NCI-H69 (cell line): ENCODE measurements around the gene POU2F3.

Source experiments
- DNase-seq: peaks from one replicate; lab custom pipeline; 2025; lab: John Stamatoyannopoulos, UW

Gene POU2F3

GRCh38 chr11:120210626-120211521 lies 29.1 kb upstream of the POU2F3 start, which contains the start of gene OAF:
TSS of gene OAF (plus strand) at chr11:120211032. CDS start at chr11:120211280, 248 bp downstream.
- DNase-seq = peak; percentile 84

- DNase-seq = no peak
These were observed 28.2 kb upstream of the POU2F3 start for GRCh38 chr11:120211522-120212258.

GRCh38 chr11:120212259-120212878 lies 27.6 kb upstream of the POU2F3 start:
- DNase-seq = no peak

DNA sequence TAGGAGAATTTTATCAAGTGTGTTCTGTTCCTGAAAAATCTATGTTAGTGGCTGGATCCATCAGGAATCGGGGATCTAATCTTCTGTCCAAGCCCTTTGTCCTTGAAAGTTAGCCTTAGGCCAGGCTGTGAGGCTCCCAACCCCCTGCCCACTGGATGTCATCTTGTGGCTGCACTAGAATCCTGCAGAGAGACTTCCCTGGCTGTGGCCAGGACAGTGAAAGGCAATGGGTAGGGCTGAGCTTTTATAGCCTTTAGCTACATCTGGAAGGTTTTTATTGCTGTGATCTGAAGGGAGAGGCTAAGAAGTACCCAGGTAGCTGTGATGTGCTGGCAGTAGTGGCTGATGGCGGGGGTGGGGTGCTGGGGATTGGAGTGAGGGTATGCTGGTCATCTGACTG lies 27.0 kb upstream of the POU2F3 start:
- no peak for DNase-seq

- no peak for DNase-seq
These were observed 25.4 kb upstream of the POU2F3 start for GRCh38 chr11:120214581-120214980.

- no peak for DNase-seq
These were observed 24.3 kb upstream of the POU2F3 start for GRCh38 chr11:120215634-120216033.

- no peak for DNase-seq
These were observed 23.4 kb upstream of the POU2F3 start for GRCh38 chr11:120216426-120217102.

- DNase-seq = no peak
These were observed 22.4 kb upstream of the POU2F3 start for GRCh38 chr11:120217526-120217925.

GRCh38 chr11:120217941-120218694 lies 21.8 kb upstream of the POU2F3 start:
- peak; percentile 56 for DNase-seq

- no peak for DNase-seq
These were observed 21.3 kb upstream of the POU2F3 start for GRCh38 chr11:120218695-120219033.

DNA sequence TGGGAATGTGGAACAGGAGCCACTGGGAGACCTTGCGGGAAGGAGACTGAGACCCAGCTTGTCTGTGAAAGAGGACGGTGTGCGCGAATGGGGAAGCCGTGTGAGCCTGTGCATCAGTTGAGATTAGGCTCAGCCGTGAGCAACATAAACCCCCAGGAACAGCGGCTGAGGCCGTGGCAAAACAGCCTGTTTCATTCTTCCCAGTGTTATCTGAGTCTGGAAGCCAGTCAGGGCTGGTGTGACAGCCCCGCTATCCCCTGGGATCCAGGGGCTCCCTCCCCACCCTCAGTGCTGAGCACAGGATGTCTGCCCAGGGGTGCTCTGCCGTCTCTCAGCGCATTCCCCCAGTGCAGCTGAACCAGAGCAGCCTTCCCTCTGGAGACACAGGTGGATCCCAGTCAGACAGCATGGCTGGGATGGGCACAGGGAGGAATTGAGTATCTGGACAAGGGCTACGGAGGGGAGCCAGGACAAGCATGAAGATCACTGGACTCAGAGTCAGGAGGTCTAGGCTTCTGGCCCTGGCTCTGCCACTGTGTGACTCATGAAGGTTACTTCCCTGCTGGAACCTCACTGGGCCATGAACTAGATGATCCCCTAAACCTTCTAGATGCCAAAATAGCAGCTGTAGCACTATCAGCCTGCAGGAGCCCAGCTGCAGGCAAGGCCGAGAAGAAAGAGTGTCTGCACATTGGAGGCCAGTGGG lies 20.6 kb upstream of the POU2F3 start:
- DNase-seq = no peak

DNA sequence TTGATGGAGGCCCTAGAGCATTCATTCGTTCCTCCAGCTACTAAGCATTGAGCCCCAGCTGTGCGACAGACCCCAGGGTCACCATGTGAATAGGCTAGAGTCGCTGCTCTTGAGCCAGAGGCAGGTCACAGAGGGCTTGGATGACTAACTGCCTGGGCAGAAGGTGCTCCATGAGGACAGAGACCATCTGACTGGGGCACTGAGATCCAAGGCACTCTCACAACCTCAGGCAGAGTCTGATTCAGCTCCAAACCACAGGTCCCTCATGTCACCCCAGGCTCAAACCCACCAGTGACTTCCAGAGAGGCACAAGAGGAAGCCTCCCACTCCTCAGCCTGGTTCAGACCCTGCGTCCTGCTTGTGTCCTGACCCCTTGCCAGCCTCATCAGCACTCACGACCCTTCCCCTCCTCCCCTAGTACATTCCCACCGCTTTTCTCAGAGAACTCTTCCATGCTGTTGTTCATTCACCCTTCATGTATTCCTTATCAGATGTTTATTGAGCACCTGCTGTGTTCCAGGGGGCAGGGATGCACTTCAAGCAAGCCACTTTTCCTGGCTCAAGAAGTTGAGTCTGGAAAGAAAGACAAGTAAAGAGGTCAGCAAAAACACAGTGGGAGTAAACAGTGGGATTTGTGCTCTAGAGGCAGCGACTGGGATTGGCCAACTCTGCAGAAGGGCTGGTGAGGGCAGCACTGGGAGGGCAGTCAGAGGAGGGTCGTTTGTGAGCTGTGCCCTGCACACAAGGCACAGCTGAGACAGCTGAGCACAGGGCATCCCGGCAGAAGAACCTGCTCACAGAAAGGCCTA lies 19.8 kb upstream of the POU2F3 start:
- DNase-seq = no peak

- DNase-seq = no peak
These were observed 19.2 kb upstream of the POU2F3 start for GRCh38 chr11:120220747-120221037.

- no peak for DNase-seq
These were observed 18.7 kb upstream of the POU2F3 start for GRCh38 chr11:120221115-120221752.

- DNase-seq = no peak
These were observed 17.0 kb upstream of the POU2F3 start for GRCh38 chr11:120222916-120223315.

DNA sequence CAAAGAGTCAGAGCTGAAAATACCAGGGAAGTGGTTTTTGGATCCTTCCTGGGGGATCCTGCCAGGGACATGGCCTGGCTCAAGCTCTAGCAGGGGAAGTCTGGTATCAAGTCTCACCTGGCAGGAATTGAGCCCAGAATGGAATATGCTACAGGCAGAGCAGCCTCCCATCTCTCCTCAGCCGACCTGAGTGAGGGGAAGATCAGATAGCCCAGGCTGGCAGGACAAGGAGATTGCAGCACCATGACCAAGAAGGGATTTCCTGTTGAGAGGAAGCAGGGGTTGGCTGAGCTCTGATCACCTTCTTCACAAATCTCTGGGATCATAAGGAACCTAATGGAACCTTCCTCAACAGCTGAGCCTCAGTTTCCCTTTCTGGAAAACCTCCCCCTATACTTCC lies 16.1 kb upstream of the POU2F3 start:
- DNase-seq = no peak

GRCh38 chr11:120224361-120224760 lies 15.6 kb upstream of the POU2F3 start:
- DNase-seq = no peak

DNA sequence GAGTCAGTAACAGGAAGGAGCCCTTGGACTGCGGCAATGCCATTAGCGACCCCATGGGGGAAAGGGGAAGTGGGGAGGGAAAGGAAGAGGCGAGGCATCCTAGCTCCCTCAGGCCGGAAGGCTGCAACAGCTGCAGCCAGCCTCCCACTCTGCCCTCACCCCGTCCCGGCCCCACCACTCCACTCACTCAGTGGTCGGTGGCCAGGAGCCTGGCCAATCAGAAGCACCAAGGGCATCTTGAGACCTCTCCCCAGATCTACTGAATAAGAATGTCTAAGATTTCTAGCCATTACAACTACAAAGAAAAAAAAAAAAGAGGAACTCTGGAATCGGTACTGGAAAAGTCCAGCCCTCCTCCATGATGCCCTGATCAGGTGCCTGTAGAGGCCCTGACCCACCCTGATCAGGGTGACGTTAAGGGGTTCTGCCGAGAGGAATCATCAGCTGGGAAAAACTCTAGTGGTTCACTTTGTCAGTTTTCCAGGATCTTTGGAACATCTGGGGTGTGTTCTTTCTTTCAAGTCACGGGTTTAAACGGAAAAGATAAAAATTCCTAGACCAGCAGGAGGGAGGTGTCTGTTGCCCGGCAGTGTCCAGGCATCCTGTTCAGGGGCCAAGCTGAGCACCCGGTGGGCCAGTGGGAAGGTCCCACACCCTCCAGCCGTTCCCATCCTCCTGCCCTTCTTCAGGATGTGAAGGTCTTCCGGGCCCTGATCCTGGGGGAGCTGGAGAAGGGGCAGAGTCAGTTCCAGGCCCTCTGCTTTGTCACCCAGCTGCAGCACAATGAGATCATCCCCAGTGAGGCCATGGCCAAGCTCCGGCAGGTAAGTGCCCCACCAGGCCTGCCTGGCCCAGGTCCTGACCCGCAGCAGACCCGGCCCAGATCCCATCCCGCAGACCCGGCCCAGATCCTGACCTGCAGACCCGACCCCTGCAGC lies 14.7 kb upstream of the POU2F3 start:
- peak; percentile 15 for DNase-seq

GRCh38 chr11:120226242-120226641 lies 13.7 kb upstream of the POU2F3 start:
- no peak for DNase-seq
